Stimulated activated CD4-positive, alpha-beta T cell treated with anti-CD3 and anti-CD28 coated beads, TNF-alpha, amount 100 ng/mL, for 24 hours (primary cell): Measurements from ENCODE around the gene DDX1.

Experiments
- DNase-seq, 3 experiments: peaks; one replicate each; pipeline ENCODE4 v3.0.0-alpha.2; 2020; ENCODE audit warnings: low read depth in 3 of 3

The DDX1 gene

GRCh38 chr2:15645300-15645699, 53.6 kb downstream of the DDX1 start:
- no peak for DNase-seq

- DNase-seq = no peak
Observed at GRCh38 chr2:15645720-15646385, 54.2 kb downstream of the DDX1 start.

GRCh38 chr2:15646661-15647060, 55.0 kb downstream of the DDX1 start:
- no peak for DNase-seq

- DNase-seq = no peak
Observed at GRCh38 chr2:15647622-15648590, 56.2 kb downstream of the DDX1 start.

GRCh38 chr2:15648593-15649525, 57.2 kb downstream of the DDX1 start:
- DNase-seq = no peak

GRCh38 chr2:15649561-15650255, 58.0 kb downstream of the DDX1 start:
- DNase-seq = no peak

- DNase-seq = no peak
Observed at GRCh38 chr2:15650616-15651366, 59.1 kb downstream of the DDX1 start.

- DNase-seq = no peak
Observed at GRCh38 chr2:15651367-15651727, 59.7 kb downstream of the DDX1 start.

GRCh38 chr2:15652252-15652651, 60.6 kb downstream of the DDX1 start:
- DNase-seq = no peak

GRCh38 chr2:15652801-15653200, 61.1 kb downstream of the DDX1 start:
- DNase-seq = no peak

GRCh38 chr2:15653806-15654726, 62.4 kb downstream of the DDX1 start:
- no peak for DNase-seq

- no peak for DNase-seq
Observed at GRCh38 chr2:15654727-15655073, 63.0 kb downstream of the DDX1 start.

- DNase-seq = no peak
Observed at GRCh38 chr2:15655123-15655887, 63.6 kb downstream of the DDX1 start.

GRCh38 chr2:15656090-15656489, 64.4 kb downstream of the DDX1 start:
- DNase-seq = no peak

GRCh38 chr2:15657759-15658158, 66.1 kb downstream of the DDX1 start:
- DNase-seq = no peak

- DNase-seq = no peak
Observed at GRCh38 chr2:15658911-15659310, 67.2 kb downstream of the DDX1 start.

GRCh38 chr2:15660491-15661294, 69.0 kb downstream of the DDX1 start:
- no peak for DNase-seq

- DNase-seq = no peak
Observed at GRCh38 chr2:15661295-15661569, 69.6 kb downstream of the DDX1 start.
